HG02678 (cell line): ENCODE measurements around the gene ZYX.
A peak's percentile ranks its signal among the peaks of the same experiment; 100 is the strongest.

Source experiments
- ATAC-seq: cut with Tn5 transposase; IDR thresholded peaks from one replicate; pipeline ENCODE4 v1.9.1; 2021; ENCODE audit warnings: mild to moderate bottlenecking, moderate library complexity; ENCODE audit not compliant: unreplicated experiment

ZYX gene, protein sequence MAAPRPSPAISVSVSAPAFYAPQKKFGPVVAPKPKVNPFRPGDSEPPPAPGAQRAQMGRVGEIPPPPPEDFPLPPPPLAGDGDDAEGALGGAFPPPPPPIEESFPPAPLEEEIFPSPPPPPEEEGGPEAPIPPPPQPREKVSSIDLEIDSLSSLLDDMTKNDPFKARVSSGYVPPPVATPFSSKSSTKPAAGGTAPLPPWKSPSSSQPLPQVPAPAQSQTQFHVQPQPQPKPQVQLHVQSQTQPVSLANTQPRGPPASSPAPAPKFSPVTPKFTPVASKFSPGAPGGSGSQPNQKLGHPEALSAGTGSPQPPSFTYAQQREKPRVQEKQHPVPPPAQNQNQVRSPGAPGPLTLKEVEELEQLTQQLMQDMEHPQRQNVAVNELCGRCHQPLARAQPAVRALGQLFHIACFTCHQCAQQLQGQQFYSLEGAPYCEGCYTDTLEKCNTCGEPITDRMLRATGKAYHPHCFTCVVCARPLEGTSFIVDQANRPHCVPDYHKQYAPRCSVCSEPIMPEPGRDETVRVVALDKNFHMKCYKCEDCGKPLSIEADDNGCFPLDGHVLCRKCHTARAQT

DNA sequence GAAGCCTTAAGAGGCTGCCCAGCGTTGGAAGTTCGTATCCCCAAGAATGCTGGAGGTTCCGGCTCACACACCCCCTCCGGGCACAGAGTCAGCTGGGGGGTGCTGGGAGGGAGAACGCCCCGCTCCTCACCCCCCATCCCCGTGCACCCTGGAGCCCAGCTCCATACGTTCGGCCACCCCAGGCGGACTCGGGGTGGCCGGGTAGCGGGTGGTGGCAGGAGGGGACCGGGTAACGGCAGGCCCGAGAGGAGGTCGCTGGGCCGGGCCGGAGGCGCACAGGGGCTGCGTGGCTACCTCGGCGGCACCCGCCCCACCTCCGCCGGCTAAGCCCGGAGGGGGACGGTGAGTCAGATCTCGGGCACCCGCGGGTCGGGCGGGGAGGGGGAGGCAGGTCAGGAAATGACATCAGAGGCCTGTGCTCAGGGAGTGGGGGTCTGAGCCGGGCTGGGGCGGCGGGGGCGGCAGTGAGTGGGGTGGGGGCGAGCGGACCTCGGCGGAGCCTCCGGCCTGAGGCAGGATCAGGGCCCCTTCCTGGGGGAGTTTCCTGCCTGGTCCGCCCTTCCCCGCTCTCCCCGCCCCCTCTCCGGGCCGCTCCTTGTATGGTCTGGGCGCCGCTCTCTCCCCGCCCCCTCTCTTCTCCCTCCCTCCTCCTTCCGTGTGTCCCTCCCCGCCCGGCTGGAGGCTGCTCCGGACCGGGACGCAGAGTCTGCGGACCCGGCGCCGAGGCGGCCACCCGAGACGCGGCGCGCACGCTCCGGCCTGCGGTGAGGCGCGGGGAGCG, at the start of gene ZYX:
TSS of gene ZYX (plus strand) at position 700 of the 781 bp plus-strand sequence. CDS start 227 bp downstream, outside the sequence.
- ATAC-seq: peak; percentile 79

GRCh38 chr7:143334244-143334643, 46.9 kb upstream of the ZYX start:
- ATAC-seq: no peak

DNA sequence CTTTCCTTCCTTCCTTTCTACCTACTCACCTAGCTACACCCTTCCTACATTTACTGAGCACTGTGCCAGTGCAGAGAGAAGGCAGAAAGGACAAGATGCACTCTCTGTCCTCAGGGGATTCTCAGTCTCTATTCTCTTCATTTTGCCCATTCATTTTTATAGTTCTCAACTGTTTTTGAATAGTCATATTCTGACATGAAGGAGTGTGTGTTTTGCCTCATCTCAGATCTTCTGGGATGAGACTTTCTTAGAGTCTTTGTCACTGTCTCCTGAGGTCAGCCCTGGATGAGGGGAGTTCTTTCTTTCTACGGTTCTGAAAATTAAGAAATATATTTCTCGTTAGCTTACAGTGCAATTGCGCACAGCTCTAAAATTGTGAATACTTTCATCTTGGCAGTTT, 43.9 kb upstream of the ZYX start:
- no peak for ATAC-seq

GRCh38 chr7:143341842-143342241, 39.3 kb upstream of the ZYX start:
- ATAC-seq: no peak

DNA sequence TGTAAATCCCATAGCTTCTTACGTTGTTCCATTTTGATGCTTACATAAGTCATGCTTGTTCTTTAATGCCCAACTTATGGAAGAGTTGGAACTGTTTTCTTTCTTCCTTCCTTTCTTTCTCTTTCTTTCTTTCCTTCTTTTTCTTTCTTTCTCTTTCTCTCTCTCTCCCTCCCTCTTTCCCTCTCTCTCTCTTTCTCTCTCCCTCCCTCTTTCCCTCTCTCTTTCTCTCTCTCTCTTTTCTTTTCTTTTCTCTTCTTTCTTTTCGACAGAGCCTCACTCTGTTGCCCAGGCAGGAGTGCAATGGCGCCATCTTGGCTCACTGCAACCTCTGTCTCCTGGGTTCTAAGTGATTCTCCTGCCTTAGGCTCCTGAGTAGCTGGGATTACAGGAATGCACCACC, 37.5 kb upstream of the ZYX start:
- ATAC-seq: no peak

- peak; percentile 88 for ATAC-seq
These were observed 35.7 kb upstream of the ZYX start for GRCh38 chr7:143345428-143345900.

DNA sequence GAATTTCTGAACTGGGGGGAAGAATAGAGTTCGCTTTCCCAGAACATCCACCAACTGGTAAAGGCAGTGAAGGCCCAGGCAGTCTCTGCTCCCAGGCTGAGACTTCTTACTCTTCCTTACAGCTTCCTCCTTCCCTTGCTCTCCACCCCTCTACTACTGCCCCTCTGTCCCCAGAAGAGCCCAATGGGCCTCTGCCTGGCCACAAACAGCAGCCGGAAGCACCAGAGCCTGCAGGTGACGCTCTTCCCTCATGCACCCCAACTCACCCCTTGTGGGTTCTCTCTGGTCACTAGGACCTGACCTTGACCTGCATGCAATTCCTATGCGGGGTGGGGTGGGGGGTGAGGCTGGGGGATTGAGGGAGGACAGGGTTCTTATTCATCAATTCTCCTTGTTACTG, 35.1 kb upstream of the ZYX start:
- no peak for ATAC-seq

- no peak for ATAC-seq
These were observed 33.2 kb upstream of the ZYX start for GRCh38 chr7:143347950-143348349.

DNA sequence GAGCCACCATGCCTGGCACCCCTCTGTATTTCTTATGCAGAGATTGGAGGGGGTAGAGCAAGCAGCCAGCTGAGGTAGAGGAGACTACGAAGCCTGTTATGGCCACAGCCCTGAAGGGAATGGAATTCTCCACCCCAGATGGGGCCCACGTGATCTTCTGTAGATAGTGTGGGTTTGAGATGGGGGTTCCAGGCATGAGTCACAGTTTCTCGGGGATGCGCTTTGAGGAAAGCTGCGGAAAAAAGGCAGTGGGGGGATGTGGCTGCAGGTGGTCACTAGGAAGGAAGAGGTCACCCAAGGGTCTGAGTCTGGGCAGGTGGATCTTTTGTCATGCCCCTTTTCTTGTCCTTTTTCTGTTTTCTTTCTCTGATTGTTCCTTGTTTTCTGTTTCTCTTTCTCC, 30.1 kb upstream of the ZYX start:
- no peak for ATAC-seq

DNA sequence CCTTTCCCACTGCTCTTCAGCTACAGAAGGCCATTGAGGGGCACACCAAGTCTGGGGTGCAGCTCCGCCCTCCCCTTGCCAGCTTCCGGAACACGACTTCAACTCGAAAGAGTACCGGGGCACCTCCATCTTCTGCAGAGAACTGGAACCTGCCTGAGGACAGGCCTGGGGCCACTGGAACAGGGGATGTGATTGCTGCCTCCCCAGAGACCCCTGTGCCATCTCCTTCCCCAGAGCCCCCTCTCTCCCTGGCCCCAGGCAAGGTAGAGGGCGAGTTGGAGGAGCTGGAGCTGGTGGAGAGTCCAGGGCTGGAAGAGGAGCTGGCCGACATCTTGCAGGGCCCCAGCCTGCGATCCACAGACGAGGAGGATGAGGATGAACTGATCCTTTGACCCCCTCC, 29.6 kb upstream of the ZYX start:
- no peak for ATAC-seq

GRCh38 chr7:143352531-143353002, 28.6 kb upstream of the ZYX start:
- ATAC-seq: no peak

GRCh38 chr7:143354376-143354775, 26.8 kb upstream of the ZYX start:
- ATAC-seq: no peak

DNA sequence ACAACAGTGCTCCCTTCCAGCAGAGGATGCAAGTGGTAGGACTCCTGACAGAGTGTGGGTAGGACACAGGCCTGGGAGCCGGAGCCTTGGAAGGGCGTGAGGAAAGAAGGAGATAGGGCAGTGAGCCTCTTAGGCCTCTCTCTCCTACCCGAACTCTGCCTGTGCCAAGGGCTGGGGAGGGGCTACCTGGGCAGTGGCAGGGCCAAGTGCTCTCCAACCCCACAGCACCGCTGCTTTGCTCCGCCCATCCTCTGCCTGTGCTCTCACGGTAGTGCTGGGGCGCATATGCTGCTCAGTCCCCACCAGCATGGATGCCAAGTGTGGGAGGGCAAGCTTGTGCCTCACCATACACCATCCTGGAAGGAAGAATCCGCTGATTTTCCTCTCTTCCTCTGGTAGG, 26.2 kb upstream of the ZYX start:
- no peak for ATAC-seq

- ATAC-seq: no peak
These were observed 25.4 kb upstream of the ZYX start for GRCh38 chr7:143355450-143356385.

DNA sequence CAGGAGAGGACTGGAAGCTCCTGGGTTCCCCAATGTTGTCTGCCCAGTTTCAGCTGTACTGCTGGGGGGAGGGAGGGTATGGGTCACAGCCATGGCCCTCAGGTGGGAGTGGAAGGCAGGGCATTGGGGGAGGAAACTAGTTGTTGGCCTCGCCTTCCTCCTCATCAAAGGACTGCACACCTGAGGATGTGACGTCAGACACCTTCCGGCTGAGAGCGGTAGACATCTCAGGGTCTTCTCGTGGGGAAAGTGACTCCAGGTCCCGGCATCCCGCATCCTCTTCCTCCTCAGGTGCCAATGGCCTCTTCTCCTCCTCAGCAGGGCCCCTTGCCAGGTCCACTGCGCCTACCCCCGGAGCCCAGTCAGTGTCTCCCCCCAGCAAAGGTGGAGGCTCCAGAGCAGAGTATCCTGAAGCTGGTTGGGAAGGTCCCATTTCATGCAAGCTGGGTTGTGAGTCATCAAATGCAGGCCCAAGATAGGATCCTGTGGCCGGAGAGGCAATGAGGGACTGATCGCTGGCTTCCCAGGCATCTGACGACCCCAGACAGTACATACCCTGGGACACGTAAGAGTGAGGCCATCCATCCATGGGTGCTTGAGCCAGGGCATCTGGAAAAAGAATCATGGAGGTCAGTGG, 24.6 kb upstream of the ZYX start:
- ATAC-seq: no peak

- ATAC-seq: no peak
These were observed 22.5 kb upstream of the ZYX start for GRCh38 chr7:143358626-143359025.

GRCh38 chr7:143359771-143360353, 21.3 kb upstream of the ZYX start:
- no peak for ATAC-seq

DNA sequence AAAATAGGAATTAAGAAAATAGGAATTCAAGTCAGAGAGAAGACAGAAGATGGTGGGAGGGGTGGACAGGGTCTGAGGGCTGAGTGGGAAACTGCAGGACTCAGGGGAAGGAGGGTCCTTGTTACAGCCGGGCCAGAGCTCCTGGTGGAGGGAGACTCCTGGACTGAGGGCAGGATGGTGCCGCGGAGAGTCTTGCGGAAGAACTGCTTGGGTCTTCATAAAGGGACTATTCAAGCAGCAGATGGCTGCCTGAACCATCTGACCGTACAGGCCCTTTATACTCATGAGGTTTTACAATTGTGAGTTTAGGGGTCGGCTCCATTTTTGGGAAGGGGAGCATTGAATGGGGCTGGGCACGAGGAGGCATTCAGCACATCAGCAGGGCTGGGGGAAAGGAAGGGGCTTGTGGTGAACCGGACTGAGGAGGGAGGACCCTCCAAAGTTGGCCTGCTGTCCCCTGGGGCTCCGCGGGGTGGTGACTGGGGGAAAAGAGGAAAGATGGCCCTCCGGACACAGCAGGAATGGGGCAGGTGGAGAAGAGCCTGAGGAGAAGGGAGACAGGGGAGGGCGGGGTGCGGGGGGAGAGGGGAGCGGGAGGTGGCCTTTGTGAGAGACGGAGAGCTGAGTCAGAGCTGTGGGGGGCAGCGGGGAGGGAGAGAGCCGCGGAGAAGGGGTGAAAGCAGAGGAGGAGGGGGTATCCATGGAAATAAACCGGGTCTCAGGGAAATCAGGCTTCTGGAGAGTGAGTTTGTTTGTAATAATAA, 20.2 kb upstream of the ZYX start:
- no peak for ATAC-seq

- no peak for ATAC-seq
These were observed 19.5 kb upstream of the ZYX start for GRCh38 chr7:143361552-143362130.
